IgD-negative memory B cell (primary cell): ENCODE results near the gene LMNA. TPM values are rescaled to one million over a fixed set of nuclear protein-coding genes. Genes with fewer than 3 reads are reported as not detected.

Experiments
- H3K27ac Mint-ChIP-seq, 3 donors: one replicate each; pipeline ENCODE4 v1.8.0; 2020 to 2022; ENCODE audit warnings: mild to moderate bottlenecking in 3 of 3, mixed read lengths in 3 of 3, moderate library complexity in 1 of 3
- H3K27me3 Mint-ChIP-seq: one replicate; pipeline ENCODE4 v1.8.0; 2021; ENCODE audit warnings: mixed read lengths
- H3K36me3 Mint-ChIP-seq: one replicate; pipeline ENCODE4 v1.8.0; 2020; ENCODE audit warnings: mild to moderate bottlenecking, mixed read lengths
- H3K4me1 Mint-ChIP-seq, 3 donors: one replicate each; pipeline ENCODE4 v1.8.0; 2020 to 2022; ENCODE audit warnings: mixed read lengths in 3 of 3, mild to moderate bottlenecking in 1 of 3
- H3K4me3 Mint-ChIP-seq, 4 donors: one replicate each; pipeline ENCODE4 v1.8.0; 2020 to 2022; ENCODE audit warnings: mild to moderate bottlenecking in 4 of 4, mixed read lengths in 4 of 4, moderate library complexity in 3 of 4
- H3K9me3 Mint-ChIP-seq, 3 donors: one replicate each; pipeline ENCODE4 v1.8.0; 2020 to 2021; ENCODE audit warnings: mixed read lengths in 3 of 3, mild to moderate bottlenecking in 1 of 3
- polyA plus RNA-seq: library from polyadenylated mRNA; unstranded; fragments of 300-500 nt; fragmentation: Illumina TruSeq; gene quantifications from one replicate; pipeline ENCODE4 v1.2.3, GENCODE V29; 2021

LMNA gene
- polyA plus RNA-seq, 1 donor from 2014 or later: 5.7 TPM

DNA sequence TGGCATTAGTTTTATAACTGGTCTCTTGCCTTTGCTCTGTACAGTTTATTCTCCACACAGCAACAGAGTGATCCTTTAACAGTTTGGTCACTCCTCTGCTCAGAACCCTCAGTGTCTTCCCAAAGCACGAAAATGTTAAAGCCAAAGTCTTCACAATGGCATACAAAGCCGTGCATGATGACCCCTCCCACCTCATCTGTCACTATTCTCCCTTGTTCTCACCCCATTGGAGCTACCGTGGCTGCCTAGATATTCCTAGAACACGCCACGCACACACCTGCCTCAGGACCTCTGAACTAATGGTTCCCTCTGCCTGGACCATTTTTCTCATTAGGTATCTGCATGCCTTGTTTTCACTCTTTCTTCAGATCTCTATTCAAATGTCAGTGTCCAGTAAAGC is 30.2 kb downstream of the LMNA start:
- H3K9me3 Mint-ChIP-seq: no peaks in the 10 kb centered on the region
- peaks cover 30% of the 10 kb centered on the region for H3K27me3 Mint-ChIP-seq
- no peaks in the 10 kb centered on the region for H3K36me3 Mint-ChIP-seq
- peaks cover 21 to 26% (median 21%) of the 10 kb centered on the region in 3 donors for H3K4me1 Mint-ChIP-seq
- no peak overlapping the region for H3K27ac Mint-ChIP-seq
- no peak overlapping the region for H3K4me3 Mint-ChIP-seq

DNA sequence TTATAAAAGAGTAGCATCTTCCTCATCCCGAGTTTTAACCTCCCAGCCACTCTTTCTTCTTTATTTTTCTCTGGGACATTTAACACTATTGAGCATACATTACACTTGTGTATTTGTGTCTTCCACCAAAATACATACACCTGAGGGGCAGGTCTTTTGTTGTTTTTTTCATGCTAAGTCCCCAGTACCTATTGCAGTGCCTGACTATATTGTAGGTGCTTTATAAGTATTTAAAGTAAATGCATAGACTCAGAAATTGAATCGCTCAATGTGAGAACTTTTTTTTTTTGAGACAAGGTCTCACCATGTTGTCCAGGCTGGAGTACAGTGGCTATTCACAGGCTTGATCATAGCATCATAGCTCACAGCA is 31.1 kb downstream of the LMNA start:
- Mint-ChIP-seq H3K9me3 (no peaks in the 10 kb centered on the region), H3K27me3 (peaks cover 36% of the 10 kb centered on the region), H3K4me1 (peaks cover 21 to 30% (median 26%) of the 10 kb centered on the region in 3 donors), H3K27ac (peak overlapping the region in 1 of 3 donors; percentile 59), H3K4me3 (peak overlapping the region in 1 of 4 donors; percentile 24), H3K36me3 (no peaks in the 10 kb centered on the region)

- Mint-ChIP-seq H3K36me3 (no peaks in the 10 kb centered on the region), H3K4me3 (peak overlapping the region in 3 of 4 donors; percentile 24 to 88 (median 56)), H3K9me3 (no peaks in the 10 kb centered on the region), H3K4me1 (peaks cover 24 to 34% (median 30%) of the 10 kb centered on the region in 3 donors), H3K27ac (peak overlapping the region in 1 of 3 donors; percentile 59), H3K27me3 (peaks cover 36% of the 10 kb centered on the region)
These were observed 31.7 kb downstream of the LMNA start for GRCh38 chr1:156146020-156146768.

GRCh38 chr1:156146769-156147405 is 32.4 kb downstream of the LMNA start:
- H3K27ac Mint-ChIP-seq: no peak overlapping the region
- peaks cover 29 to 36% (median 34%) of the 10 kb centered on the region in 3 donors for H3K4me1 Mint-ChIP-seq
- H3K9me3 Mint-ChIP-seq: no peaks in the 10 kb centered on the region
- H3K27me3 Mint-ChIP-seq: peaks cover 39% of the 10 kb centered on the region
- H3K4me3 Mint-ChIP-seq: peak overlapping the region in 1 of 4 donors; percentile 88
- no peaks in the 10 kb centered on the region for H3K36me3 Mint-ChIP-seq

DNA sequence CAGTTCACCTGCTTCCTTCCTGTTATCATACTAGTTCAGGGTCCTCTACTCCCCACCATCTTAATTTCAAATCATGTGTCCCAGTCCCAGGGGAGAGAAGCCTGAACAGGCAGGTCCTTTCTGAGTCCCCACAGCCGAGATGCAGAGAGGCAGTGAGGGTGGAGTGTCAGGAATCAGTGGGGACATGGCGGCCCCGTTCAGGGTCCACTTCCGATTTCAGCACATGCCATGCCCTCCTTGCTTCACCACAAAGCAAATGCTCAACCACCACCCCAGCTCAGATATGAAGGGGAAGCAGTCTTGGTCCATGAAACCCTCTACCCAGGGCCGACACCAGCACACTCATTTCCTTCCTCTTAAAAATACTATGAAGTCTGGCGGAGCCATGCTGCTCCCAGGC is 33.7 kb downstream of the LMNA start:
- peak overlapping the region in 1 of 3 donors; percentile 76 for H3K27ac Mint-ChIP-seq
- H3K36me3 Mint-ChIP-seq: no peaks in the 10 kb centered on the region
- peak overlapping the region; percentile 16 to 96 (median 69) for H3K4me3 Mint-ChIP-seq
- H3K27me3 Mint-ChIP-seq: peaks cover 42% of the 10 kb centered on the region
- peaks cover 32 to 38% (median 36%) of the 10 kb centered on the region in 3 donors for H3K4me1 Mint-ChIP-seq
- H3K9me3 Mint-ChIP-seq: no peaks in the 10 kb centered on the region

DNA sequence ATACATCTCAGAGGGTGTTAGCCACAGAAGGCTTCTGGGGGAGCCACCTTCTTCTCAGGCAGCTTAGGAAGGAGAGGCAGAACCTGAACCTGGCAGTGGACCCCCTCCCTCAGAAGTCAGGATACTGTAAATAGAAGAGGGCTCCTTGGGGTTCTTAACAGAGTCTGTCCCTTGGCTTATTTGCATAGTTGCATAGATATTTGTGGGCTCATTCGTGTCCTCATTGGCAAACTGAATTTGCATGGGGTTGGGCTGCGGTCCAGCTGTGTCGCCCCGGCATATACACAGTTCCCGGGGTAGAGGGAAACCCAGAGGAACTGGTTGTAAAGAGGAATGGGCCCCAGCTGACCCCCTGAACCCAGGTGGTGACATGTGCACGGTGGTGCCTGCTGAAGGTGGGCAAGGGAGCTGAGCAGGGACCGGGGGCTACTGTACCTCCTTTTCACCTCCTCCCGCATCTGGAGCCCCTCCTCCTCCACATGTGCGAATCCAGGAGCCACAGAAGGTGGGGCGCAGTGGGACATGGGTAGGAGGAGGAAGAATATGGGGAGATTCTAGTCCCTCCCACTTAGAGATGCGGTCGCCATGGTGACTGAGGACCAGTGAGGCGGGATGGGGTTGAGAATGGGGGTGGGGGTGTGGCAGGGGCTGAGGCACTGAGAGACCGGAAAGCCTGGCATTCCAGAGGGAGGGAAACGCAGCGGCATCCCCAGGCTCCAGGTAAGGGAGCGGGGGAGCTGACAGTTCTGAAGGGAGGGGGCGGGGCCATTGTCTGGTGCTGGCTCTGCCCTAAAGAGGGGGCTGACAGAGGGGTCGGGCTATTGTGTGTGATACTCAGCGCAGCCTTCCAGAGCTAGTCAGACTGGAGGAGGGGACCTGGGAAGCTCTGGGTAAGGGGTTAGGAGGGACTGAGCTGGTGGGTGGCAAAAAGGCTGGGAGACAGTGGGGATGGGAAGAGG is 35.1 kb downstream of the LMNA start:
- Mint-ChIP-seq H3K36me3 (no peaks in the 10 kb centered on the region), H3K27me3 (peaks cover 40% of the 10 kb centered on the region), H3K27ac (peak overlapping the region in 2 of 3 donors; percentile 76 to 81), H3K4me3 (peak overlapping the region; percentile 11 to 96 (median 72)), H3K9me3 (no peaks in the 10 kb centered on the region), H3K4me1 (peaks cover 37 to 47% (median 45%) of the 10 kb centered on the region in 3 donors)

DNA sequence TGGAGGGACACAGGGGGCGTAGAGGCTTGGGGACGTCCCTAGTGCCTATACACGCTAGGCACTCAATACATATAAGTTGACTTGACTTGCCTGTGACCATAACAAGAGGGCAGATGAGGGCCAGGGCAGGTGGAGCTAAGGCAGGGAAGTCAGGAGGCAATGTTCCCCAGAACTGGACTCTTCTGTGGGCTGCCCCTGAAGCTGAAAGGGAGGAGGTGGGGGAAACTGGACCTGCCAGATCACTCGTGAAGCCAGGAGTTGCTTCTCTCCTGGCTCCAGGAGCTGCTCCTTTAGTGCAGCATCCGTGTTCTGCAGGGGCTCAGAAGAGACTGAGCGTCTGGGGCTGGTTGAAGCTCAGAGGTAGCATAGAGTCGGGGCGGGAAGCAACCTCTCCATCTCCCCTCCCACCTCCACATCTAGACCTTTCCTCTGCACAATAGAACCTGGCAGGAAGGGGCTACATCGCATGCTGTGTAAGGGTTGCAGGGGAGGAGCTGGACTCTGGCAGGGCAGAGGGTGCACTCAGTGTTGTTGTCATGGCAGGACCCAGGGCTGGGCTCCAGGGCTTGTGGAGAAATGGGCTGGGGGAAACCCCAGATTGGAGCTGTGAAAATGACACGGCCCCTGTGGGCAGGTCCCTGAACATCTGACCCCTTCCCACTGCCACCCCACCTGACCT is 36.0 kb downstream of the LMNA start:
- peaks cover 40% of the 10 kb centered on the region for H3K27me3 Mint-ChIP-seq
- peak overlapping the region in 1 of 3 donors; percentile 29 for H3K27ac Mint-ChIP-seq
- peak overlapping the region in 3 of 4 donors; percentile 61 to 82 (median 77) for H3K4me3 Mint-ChIP-seq
- no peaks in the 10 kb centered on the region for H3K9me3 Mint-ChIP-seq
- peaks cover 44 to 50% (median 47%) of the 10 kb centered on the region in 3 donors for H3K4me1 Mint-ChIP-seq
- H3K36me3 Mint-ChIP-seq: no peaks in the 10 kb centered on the region

DNA sequence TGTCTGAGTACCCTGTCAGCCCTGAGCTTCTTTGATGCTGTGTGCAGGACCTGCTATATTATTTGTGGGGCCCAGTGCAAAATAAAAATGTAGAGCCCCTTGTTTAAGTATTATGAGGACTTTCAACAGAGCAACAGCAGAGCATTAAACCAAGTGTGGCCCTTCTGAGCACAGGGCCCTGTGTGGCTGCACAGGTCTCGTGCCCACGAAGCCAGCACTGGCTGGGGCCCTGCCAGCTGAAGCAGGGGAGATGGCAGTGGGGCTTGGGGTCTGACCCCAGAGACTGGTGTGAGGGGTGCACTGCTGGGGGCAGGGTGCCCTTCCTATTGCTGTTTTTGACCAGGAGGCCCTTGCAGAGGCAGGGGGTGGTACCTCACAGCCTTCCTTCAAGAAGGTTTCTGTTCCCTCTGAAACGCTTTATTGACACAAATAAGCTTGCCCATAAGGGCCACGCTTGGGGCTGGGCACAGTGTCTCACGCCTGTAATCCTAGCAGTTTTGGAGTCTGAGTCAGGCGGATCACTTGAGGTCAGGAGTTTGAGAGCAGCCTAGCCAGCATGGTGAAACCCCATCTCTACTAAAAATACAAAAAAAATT is 36.7 kb downstream of the LMNA start:
- peaks cover 44 to 55% (median 51%) of the 10 kb centered on the region in 3 donors for H3K4me1 Mint-ChIP-seq
- H3K9me3 Mint-ChIP-seq: no peaks in the 10 kb centered on the region
- peak overlapping the region in 1 of 3 donors; percentile 73 for H3K27ac Mint-ChIP-seq
- H3K4me3 Mint-ChIP-seq: peak overlapping the region; percentile 15 to 84 (median 61)
- no peaks in the 10 kb centered on the region for H3K36me3 Mint-ChIP-seq
- H3K27me3 Mint-ChIP-seq: peaks cover 40% of the 10 kb centered on the region

DNA sequence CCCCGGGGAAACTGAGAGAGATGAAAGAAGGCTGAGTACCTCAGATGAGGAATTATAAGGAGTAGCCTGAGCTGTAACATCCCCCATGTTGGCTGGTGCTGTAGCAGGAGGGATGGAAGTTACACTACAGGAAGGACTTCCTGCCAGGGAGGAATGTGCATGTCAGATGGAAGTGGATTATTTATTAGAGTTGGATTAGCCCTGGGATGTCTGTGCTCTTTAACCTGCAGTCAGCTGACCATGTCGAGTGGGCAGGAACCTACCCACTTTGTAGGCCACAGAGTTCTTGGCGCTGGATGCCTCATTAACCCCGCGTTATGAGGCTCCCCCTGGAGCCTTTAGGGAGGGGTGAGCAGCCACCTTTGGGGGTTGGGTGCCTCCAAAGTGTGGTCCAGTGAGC is 38.1 kb downstream of the LMNA start:
- Mint-ChIP-seq H3K4me1 (peaks cover 52 to 65% (median 53%) of the 10 kb centered on the region in 3 donors), H3K9me3 (no peaks in the 10 kb centered on the region), H3K27me3 (peaks cover 46% of the 10 kb centered on the region), H3K27ac (no peak overlapping the region), H3K4me3 (peak overlapping the region in 1 of 4 donors; percentile 76), H3K36me3 (no peaks in the 10 kb centered on the region)

- H3K4me3 Mint-ChIP-seq: peak within 1 kb of the TSS; percentile 10 to 88 (median 78)
- H3K27me3 Mint-ChIP-seq: peaks cover 48% of the 10 kb centered on the region
- no peaks in the 10 kb centered on the region for H3K9me3 Mint-ChIP-seq
- H3K36me3 Mint-ChIP-seq: no peaks in the 10 kb centered on the region
- peak within 1 kb of the TSS in 2 of 3 donors; percentile 41 to 52 for H3K27ac Mint-ChIP-seq
- peaks cover 53 to 65% (median 55%) of the 10 kb centered on the region in 3 donors for H3K4me1 Mint-ChIP-seq
These were observed 38.9 kb downstream of the LMNA start, which contains the start of gene SEMA4A for GRCh38 chr1:156153362-156153761. TSS of gene SEMA4A (plus strand) at chr1:156153585. CDS start at chr1:156154579, 994 bp downstream.

GRCh38 chr1:156154317-156154749 is 39.8 kb downstream of the LMNA start:
- H3K4me3 Mint-ChIP-seq: peak overlapping the region; percentile 10 to 88 (median 78)
- peaks cover 3% of the 10 kb centered on the region for H3K36me3 Mint-ChIP-seq
- H3K27me3 Mint-ChIP-seq: peaks cover 54% of the 10 kb centered on the region
- peak overlapping the region in 2 of 3 donors; percentile 41 to 52 for H3K27ac Mint-ChIP-seq
- no peaks in the 10 kb centered on the region for H3K9me3 Mint-ChIP-seq
- peaks cover 54 to 69% (median 56%) of the 10 kb centered on the region in 3 donors for H3K4me1 Mint-ChIP-seq

- Mint-ChIP-seq H3K4me3 (peak overlapping the region in 2 of 4 donors; percentile 39 to 76), H3K27me3 (peaks cover 59% of the 10 kb centered on the region), H3K9me3 (no peaks in the 10 kb centered on the region), H3K36me3 (peaks cover 5% of the 10 kb centered on the region), H3K4me1 (peaks cover 51 to 62% (median 55%) of the 10 kb centered on the region in 3 donors), H3K27ac (peak overlapping the region in 2 of 3 donors; percentile 9 to 44)
These were observed 41.4 kb downstream of the LMNA start for GRCh38 chr1:156155756-156156510.

DNA sequence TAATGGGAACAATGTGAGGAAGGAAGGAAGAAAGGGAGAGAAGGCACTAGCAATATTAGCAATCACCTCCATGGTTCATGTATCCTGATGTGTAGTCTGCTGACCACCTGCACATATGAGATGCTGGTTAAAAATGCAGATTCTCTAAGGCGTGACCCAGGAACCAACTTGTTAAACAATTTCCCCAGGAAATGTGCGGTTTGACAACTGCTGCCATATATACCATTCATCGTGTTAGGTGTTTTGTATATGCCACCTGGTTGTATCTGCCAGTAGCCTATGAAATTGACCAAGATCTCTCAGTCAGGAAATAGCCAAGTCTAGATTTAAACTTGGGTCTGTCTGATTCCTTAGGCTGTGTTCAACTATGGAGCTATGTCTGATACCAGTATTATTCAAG is 43.0 kb downstream of the LMNA start:
- peaks cover 5% of the 10 kb centered on the region for H3K36me3 Mint-ChIP-seq
- no peaks in the 10 kb centered on the region for H3K9me3 Mint-ChIP-seq
- H3K27ac Mint-ChIP-seq: peak overlapping the region in 2 of 3 donors; percentile 4 to 17
- peaks cover 44 to 54% (median 47%) of the 10 kb centered on the region in 3 donors for H3K4me1 Mint-ChIP-seq
- H3K4me3 Mint-ChIP-seq: peak overlapping the region in 2 of 4 donors; percentile 75 to 77
- H3K27me3 Mint-ChIP-seq: peaks cover 59% of the 10 kb centered on the region
